ENCODE measurements around the gene EXD3. TPM values are rescaled to one million over a fixed set of nuclear protein-coding genes. Genes with fewer than 3 reads are reported as not detected.
"Not testable (repeated sequence)": the region's sequence is repeated elsewhere in the genome, so short reads cannot be mapped to it uniquely, and the experiment has no call there.

The EXD3 gene
- total and polyA plus RNA-seq, 2 donors: 7.5 to 12.0 TPM

GRCh38 chr9:137387891-137388560 lies 34.9 kb downstream of the EXD3 start:
- no peaks in the 10 kb centered on the region for H3K4me1 ChIP-seq (ENCODE audit: insufficient read depth)
- H3K27ac ChIP-seq (ENCODE audit: low read depth): no peak overlapping the region
- WGBS: 79% methylated on average over 26 of the region's 26 CpGs
- H3K36me3 ChIP-seq (ENCODE audit: insufficient read depth): no peaks in the 10 kb centered on the region
- DNase-seq (ENCODE audit: extremely low spot score): no peak
- no peak overlapping the region for H3K4me3 ChIP-seq (ENCODE audit: low read depth, low read length)

DNA sequence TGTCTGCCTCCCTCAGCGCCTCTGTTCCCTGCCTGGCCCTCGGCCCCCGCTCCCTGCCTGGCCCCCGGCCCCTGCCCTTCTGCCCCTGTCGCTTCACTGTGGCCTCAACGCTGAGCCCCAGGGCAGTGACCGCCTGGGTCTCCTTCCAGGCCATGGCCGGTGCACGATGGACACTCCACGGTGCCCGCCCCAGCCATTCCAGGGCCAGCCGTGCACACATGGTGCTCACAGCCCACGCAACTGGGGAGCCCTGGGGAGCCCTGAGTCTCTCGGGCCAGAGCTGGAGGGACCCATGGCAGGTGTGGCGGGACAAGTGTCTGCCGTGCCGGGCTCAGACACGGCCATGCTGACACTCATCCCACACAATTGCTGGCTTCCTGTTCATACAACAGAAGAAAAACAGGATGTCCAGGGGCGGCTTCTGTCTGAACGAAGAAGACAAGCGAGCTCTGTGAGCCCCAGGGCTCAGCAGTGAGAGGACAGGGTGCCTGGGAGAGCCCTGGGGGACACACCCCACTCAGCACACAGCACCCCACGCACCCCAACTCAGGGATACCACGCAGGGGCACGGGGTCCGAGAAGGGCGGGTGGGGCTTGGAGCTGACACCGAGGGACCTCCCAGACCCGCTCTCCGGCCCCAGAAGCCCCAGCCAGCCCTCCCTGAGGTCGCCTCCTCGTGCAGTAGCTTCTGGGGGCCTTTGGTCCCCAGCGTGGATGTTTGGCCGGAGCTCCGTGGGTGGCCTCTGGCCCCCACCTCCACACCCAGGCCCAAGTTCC lies 35.7 kb downstream of the EXD3 start:
- 69% methylated on average over 34 of the region's 34 CpGs for WGBS

GRCh38 chr9:137386507-137387113 lies 36.4 kb downstream of the EXD3 start:
- H3K27ac ChIP-seq (ENCODE audit: low read depth); H3K36me3 ChIP-seq (ENCODE audit: insufficient read depth); H3K4me1 ChIP-seq (ENCODE audit: insufficient read depth); DNase-seq (ENCODE audit: extremely low spot score); H3K4me3 ChIP-seq (ENCODE audit: low read depth, low read length): not testable (repeated sequence)
- 77% methylated on average over 12 of the region's 12 CpGs for WGBS

More for the DNA sequence above, 35.7 kb downstream of the EXD3 start:
- no peak for DNase-seq (ENCODE audit: extremely low spot score)
- Histone ChIP-seq H3K4me3 (ENCODE audit: low read depth, low read length) (no peak overlapping the region), H3K36me3 (ENCODE audit: insufficient read depth) (no peaks in the 10 kb centered on the region), H3K27ac (ENCODE audit: low read depth) (no peak overlapping the region), H3K4me1 (ENCODE audit: insufficient read depth) (no peaks in the 10 kb centered on the region)

DNA sequence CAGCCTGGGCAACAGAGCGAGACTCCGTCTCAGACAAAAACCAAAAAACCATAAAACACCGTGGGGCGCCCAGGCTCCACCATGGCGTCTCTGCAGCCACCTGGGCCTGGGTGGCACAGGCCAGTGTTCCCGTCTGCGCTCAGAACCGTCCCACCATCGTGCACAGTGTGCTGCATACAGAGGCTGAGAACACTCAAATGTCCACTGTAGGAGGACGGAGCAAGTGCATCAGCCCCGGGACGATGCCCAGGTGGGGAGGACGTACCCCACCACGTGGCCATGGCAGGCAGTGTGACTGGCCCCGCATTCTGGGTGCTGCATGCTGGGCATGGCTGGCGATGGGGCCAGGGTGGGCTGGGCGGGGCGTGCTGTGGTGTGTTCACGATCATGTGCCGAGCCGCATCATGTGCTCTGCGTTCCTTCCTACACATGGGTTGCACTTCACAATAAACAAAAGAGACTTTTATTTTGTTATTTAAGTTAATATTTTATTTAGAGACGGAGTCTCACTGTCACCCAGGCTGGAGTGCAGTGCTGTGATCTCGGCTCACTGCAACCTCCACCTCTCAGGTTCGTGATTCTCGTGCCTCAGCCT lies 37.8 kb downstream of the EXD3 start:
- Histone ChIP-seq H3K36me3 (ENCODE audit: insufficient read depth) (no peaks in the 10 kb centered on the region), H3K4me1 (ENCODE audit: insufficient read depth) (no peaks in the 10 kb centered on the region), H3K4me3 (ENCODE audit: low read depth, low read length) (no peak overlapping the region), H3K27ac (ENCODE audit: low read depth) (no peak overlapping the region)
- no peak for DNase-seq (ENCODE audit: extremely low spot score)
- 94% methylated on average over 26 of the region's 26 CpGs for WGBS

GRCh38 chr9:137383784-137384756 lies 38.9 kb downstream of the EXD3 start:
- no peaks in the 10 kb centered on the region for H3K4me1 ChIP-seq (ENCODE audit: insufficient read depth)
- H3K36me3 ChIP-seq (ENCODE audit: insufficient read depth): no peaks in the 10 kb centered on the region
- H3K4me3 ChIP-seq (ENCODE audit: low read depth, low read length): no peak overlapping the region
- H3K27ac ChIP-seq (ENCODE audit: low read depth): no peak overlapping the region
- no peak for DNase-seq (ENCODE audit: extremely low spot score)
- 88% methylated on average over 39 of the region's 39 CpGs for WGBS

DNA sequence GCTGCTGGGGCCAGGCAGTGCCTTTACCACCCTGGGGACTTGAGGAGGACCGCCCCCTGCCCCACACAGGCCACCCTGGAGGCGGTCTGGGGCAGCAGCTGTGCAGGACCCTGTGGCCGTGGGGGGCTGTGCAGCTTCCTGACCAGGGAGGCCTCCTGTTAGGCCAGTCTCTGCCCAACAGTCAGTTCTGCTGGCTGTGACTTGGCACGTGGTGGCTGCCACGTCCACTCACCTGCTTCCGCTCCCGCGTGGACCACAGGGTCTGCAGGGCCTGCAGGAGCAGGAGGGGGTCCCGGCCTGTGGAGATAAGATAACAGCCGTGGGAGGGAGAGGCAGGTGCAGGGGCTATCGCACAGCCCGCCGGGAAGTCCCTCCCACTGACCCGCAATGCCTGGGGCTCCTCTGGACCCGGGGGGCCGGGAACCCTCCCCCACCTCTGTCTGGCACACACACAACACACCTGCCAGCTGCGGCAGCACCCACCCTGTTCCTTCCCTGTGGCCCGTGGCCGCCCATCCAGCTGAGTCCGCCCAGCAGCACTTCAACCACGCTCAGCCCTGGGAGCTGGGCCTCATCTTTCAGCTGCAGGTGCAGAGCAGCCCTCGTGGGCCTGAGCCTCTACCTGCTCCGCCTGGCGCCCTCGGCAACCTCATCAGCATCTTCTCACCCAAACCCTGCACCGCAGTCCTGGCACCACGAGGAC lies 39.7 kb downstream of the EXD3 start:
- Histone ChIP-seq H3K4me1 (ENCODE audit: insufficient read depth) (no peaks in the 10 kb centered on the region), H3K4me3 (ENCODE audit: low read depth, low read length) (no peak overlapping the region), H3K36me3 (ENCODE audit: insufficient read depth) (no peaks in the 10 kb centered on the region), H3K27ac (ENCODE audit: low read depth) (no peak overlapping the region)
- 80% methylated on average over 27 of the region's 27 CpGs for WGBS
- no peak for DNase-seq (ENCODE audit: extremely low spot score)

- WGBS: 86% methylated on average over 25 of the region's 25 CpGs
- DNase-seq (ENCODE audit: extremely low spot score): no peak
Measured at GRCh38 chr9:137382444-137383080, 40.4 kb downstream of the EXD3 start.

DNA sequence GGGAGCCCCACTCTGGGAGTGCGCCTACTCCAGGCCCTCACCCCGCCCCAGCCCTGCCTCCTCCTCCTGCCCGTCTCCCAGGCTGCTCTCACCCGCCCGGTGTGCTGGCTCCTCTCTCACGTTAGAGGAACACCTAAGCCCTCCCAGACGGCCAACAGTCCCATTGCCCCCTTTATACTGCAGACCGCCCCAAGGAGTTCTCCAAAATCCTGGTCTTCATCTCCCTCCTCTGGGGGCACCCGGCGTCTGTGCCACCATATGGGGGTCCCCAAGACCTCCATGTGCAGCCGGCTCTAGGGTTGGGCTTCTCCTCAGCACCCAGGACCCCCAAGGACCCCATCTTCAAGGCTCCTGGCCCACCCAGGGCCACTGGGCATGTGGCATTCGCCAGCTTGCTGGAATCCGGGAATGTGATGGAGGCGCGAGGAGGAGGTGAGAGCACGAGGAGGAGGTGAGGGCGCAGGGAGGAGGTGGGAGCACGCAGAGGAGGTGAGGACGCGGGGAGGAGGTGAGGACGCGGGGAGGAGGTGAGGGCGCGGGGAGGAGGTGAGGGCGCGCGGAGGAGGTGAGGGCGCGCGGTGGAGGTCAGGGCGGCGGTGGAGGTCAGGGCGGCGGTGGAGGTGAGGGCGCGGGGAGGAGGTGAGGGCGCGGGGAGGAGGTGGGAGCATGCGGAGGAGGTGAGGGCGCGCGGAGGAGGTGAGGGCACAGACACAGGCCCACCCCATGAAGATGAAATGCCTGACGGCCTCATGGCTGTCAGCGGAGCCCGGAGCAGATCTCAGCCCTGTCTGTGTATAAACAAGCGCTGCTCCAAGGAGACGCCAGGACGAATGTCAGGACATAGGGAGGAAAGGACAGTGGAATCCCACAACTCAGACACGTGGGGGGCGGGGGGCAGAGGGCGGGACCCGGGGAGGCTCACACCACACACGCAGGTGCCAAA lies 41.2 kb downstream of the EXD3 start:
- Histone ChIP-seq H3K27ac (ENCODE audit: low read depth) (no peak overlapping the region), H3K4me3 (ENCODE audit: low read depth, low read length) (no peak overlapping the region), H3K4me1 (ENCODE audit: insufficient read depth) (no peaks in the 10 kb centered on the region), H3K36me3 (ENCODE audit: insufficient read depth) (no peaks in the 10 kb centered on the region)
- no peak for DNase-seq (ENCODE audit: extremely low spot score)
- WGBS: 93% methylated on average over 53 of the region's 53 CpGs

More at GRCh38 chr9:137382444-137383080, 40.4 kb downstream of the EXD3 start:
- Histone ChIP-seq H3K36me3 (ENCODE audit: insufficient read depth) (no peaks in the 10 kb centered on the region), H3K27ac (ENCODE audit: low read depth) (no peak overlapping the region), H3K4me1 (ENCODE audit: insufficient read depth) (no peaks in the 10 kb centered on the region), H3K4me3 (ENCODE audit: low read depth, low read length) (no peak overlapping the region)

DNA sequence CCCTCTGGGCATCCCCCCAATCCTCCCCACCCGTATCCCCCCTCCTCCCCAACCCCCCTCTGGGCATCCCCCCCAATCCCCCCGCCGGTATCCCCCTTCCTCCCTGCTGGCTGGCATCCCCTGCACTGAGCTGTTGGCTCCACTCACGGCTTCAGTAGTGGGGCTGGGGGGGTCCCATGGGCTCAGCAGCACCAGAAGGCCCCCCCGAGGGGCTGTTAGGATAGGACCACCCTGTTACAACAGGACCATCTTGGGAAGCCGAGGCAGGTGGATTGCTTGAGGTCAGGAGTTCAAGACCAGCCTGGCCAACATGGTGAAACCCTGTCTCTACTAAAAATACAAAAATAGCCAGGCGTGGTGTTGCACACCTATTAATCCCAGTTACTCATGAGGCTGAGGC lies 42.4 kb downstream of the EXD3 start:
- Histone ChIP-seq H3K4me3 (ENCODE audit: low read depth, low read length) (no peak overlapping the region), H3K27ac (ENCODE audit: low read depth) (no peak overlapping the region), H3K36me3 (ENCODE audit: insufficient read depth) (no peaks in the 10 kb centered on the region), H3K4me1 (ENCODE audit: insufficient read depth) (no peaks in the 10 kb centered on the region)
- WGBS: 93% methylated on average over 7 of the region's 7 CpGs
- DNase-seq (ENCODE audit: extremely low spot score): no peak

GRCh38 chr9:137380171-137380570 lies 42.8 kb downstream of the EXD3 start:
- Histone ChIP-seq H3K36me3 (ENCODE audit: insufficient read depth) (no peaks in the 10 kb centered on the region), H3K4me3 (ENCODE audit: low read depth, low read length) (no peak overlapping the region), H3K27ac (ENCODE audit: low read depth) (no peak overlapping the region), H3K4me1 (ENCODE audit: insufficient read depth) (no peaks in the 10 kb centered on the region)
- 86% methylated on average over 16 of the region's 16 CpGs for WGBS
- DNase-seq (ENCODE audit: extremely low spot score): no peak

DNA sequence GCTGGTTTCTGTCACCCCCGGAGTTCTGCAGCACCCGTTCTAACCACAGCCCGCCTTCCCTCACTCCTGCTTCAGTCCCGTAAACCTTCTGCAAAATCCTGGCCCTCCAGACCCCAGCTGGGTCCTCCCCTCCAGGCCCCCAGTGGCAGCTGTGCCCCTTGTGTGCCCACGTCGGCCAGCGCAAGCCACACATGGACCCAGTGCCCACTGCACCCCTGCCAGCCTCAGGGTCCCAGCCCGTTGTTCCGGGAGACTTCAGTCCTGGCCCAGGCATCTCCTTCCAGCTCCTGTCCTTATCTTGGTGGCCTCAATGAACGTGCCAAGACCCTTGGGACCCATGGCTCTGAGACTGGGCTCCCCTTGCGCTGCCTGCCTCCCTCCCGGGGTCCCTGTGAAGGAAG lies 43.2 kb downstream of the EXD3 start:
- 94% methylated on average over 12 of the region's 12 CpGs for WGBS
- Histone ChIP-seq H3K4me1 (ENCODE audit: insufficient read depth) (no peaks in the 10 kb centered on the region), H3K27ac (ENCODE audit: low read depth) (no peak overlapping the region), H3K4me3 (ENCODE audit: low read depth, low read length) (no peak overlapping the region), H3K36me3 (ENCODE audit: insufficient read depth) (no peaks in the 10 kb centered on the region)
- no peak for DNase-seq (ENCODE audit: extremely low spot score)

All from urinary bladder (tissue), 4 donors.